Activated naive CD8-positive, alpha-beta T cell treated with anti-CD3 and anti-CD28 coated beads, Interleukin-2, amount 10 ng/mL, durations not matched to agents 7 days and 5 days (primary cell): Measurements from ENCODE around the gene ARMC5. TPM values are rescaled to one million over a fixed set of nuclear protein-coding genes. Genes with fewer than 3 reads are reported as not detected.

Experiments
- ATAC-seq: fragments of 150-1000 bp; cut with Tn5 transposase; one replicate; pipeline ENCODE4 v1.10.0; 2021; ENCODE audit warnings: low read depth, moderate library complexity
- POLR2A ChIA-PET: fragments of 350-600 bp; sonication (Branson Sonifier 250); formaldehyde crosslinking; loops from one replicate; lab custom pipeline; 2021; ENCODE audit warnings: antibody characterized with exemption; lab: Charles Lee
- DNase-seq: peaks from one replicate; pipeline ENCODE4 v3.0.0; 2021
- H3K27ac Mint-ChIP-seq: one replicate; pipeline ENCODE4 v1.8.0; 2022; ENCODE audit warnings: mild to moderate bottlenecking, mixed read lengths
- H3K27me3 Mint-ChIP-seq: one replicate; pipeline ENCODE4 v1.8.0; 2022; ENCODE audit warnings: mild to moderate bottlenecking, moderate library complexity, mixed read lengths
- H3K36me3 Mint-ChIP-seq: one replicate; pipeline ENCODE4 v1.8.0; 2021; ENCODE audit warnings: mild to moderate bottlenecking, mixed read lengths
- H3K4me1 Mint-ChIP-seq: one replicate; pipeline ENCODE4 v1.8.0; 2021; ENCODE audit warnings: mixed read lengths
- H3K4me3 Mint-ChIP-seq: one replicate; pipeline ENCODE4 v1.8.0; 2022; ENCODE audit warnings: mild to moderate bottlenecking, moderate library complexity, mixed read lengths
- H3K9me3 Mint-ChIP-seq: one replicate; pipeline ENCODE4 v1.8.0; 2021; ENCODE audit warnings: mixed read lengths
- total RNA-seq, 2 experiments: library from RNA; stranded (reverse); gene quantifications; one replicate each; pipeline ENCODE4 v1.2.3, GENCODE V29; 2021

The ARMC5 gene
- total RNA-seq, 2 experiments from 2014 or later, result 12.9 to 13.6 TPM

DNA sequence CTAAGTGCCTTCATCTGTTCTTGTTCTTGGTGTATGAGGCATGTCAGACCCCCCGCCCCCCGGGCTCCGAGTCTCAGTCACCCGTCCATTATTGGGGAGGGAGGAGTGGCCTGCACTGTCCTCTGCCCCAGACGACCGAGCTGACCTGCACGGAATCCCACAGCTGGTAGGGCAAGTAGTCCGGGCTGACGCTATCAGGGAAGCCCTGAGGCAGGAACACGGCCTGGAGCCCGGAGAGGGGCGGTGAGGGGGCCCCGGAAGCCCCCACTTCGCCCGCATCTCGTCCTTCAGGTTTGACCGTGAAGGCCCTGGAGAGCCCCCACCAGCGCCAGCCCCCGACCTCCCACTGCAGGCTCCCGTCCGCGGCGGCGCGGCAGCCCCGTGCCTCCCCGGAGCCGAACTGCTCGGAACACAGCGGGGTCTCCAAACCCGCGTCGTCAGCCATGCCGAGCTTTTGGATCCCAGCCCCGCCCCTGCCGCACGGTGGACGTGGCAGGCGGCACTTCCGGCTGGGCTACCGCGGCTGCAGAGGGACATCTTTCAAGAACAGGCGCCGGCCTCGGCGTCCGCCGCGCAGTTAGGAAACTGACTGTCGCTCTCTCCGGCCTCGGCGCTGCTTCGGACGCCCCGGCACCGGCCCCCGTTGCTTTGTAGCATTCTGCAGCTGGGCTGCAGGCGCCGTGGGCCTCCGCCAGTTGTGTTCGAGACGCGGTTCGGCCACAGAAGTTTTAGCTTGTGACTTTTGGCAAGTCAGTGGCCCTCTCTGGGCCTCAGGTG, 48.8 kb downstream of the ARMC5 start, which contains the start of gene RUSF1:
Gene RUSF1, minus strand, starts transcription at position 463 of the 777 bp plus-strand sequence. Its CDS starts 18 bp downstream, at position 445.
- Mint-ChIP-seq H3K9me3 (peaks cover 3% of the 10 kb centered on the region), H3K27me3 (no peaks in the 10 kb centered on the region), H3K27ac (peak within 1 kb of the TSS; percentile 95), H3K4me1 (peaks cover 36% of the 10 kb centered on the region), H3K4me3 (peak within 1 kb of the TSS; percentile 90), H3K36me3 (no peaks in the 10 kb centered on the region)
- DNase-seq (peak; percentile 90), ATAC-seq (peak; percentile 88)
- POLR2A ChIA-PET, result interaction anchor here (0.7 to 2.3 kb wide), 9 partner anchors 10 to 365 kb away, joined by 3 to 16 read pairs (median 5); partner anchors contain the start of genes ARMC5 and ZNF267

DNA sequence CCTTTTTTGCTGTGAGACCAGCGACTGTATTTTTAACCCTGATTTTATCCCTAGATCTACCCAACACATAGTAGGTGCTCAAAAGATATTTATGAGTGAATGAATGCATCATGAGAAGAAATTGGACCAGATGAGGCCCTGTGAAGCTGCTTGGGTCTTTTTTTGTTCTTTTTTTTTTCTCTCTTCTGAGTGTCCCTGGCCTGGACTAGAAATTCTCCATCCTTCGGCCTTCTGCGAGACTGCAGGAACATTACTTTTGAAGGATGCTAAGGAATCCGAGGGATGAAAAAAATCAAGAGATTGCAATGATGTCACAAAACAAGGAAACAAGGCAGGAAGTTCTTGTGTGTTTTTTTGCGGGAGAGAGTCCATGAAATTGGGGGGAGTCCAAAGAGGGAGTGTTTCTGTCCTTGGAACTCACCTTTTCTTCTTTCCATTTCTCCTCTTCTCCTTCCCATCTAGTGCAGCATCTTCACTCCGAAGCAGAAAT, 49.5 kb downstream of the ARMC5 start:
- ATAC-seq (no peak), DNase-seq (no peak)
- Mint-ChIP-seq H3K27ac (peak overlapping the region; percentile 95), H3K4me1 (peaks cover 36% of the 10 kb centered on the region), H3K9me3 (peaks cover 3% of the 10 kb centered on the region), H3K27me3 (no peaks in the 10 kb centered on the region), H3K36me3 (no peaks in the 10 kb centered on the region), H3K4me3 (peak overlapping the region; percentile 90)
- POLR2A ChIA-PET, result interaction anchor here (1.0 to 2.3 kb wide), 8 partner anchors 15 to 365 kb away, joined by 3 to 16 read pairs (median 5); partner anchors contain the start of genes ARMC5 and ZNF267

DNA sequence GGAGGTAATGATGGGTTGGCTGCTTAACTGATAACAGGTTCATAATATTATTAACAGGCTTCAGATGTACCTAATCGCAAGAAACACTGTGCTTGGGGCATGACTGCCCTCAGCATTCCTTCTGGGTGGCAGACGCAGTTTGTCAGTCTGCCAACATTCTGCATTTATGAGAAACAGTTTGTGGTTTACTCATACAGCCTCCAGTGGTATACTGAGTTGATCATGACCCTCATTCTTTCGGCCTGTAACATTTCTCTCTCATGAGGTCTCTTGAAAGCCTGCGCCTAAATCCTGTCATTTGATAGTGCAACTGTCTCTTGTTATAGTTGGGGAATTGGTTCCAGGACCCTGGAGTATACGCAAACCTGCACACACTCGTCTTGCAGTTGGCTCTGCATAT, 53.8 kb downstream of the ARMC5 start:
- Mint-ChIP-seq H3K4me3 (no peak overlapping the region), H3K4me1 (peaks cover 9% of the 10 kb centered on the region), H3K9me3 (peaks cover 9% of the 10 kb centered on the region), H3K27me3 (no peaks in the 10 kb centered on the region), H3K36me3 (no peaks in the 10 kb centered on the region), H3K27ac (no peak overlapping the region)
- no peak for DNase-seq
- ATAC-seq, result no peak
- POLR2A ChIA-PET, result no interaction called here

DNA sequence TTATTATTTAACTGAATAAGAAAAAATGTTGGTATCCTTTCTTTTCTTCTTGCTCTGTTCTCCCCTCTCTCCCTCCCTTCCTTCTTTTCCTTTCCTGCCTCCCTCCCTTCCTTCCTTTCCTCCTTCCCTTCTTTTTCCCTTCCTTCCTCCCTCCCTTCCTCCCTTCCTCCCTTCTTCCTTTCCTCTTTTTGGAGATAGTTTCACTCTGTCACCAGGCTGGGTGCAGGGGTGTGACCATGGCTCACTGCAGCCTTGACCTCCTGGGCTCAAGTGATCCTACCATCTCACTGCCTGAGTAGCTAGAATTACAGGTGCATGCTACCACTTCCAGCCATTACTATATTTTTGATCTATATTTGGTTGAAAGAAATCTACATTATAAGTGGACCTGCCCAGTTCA, 54.6 kb downstream of the ARMC5 start:
- no peaks in the 10 kb centered on the region for H3K36me3 Mint-ChIP-seq
- no peak for ATAC-seq
- peaks cover 6% of the 10 kb centered on the region for H3K4me1 Mint-ChIP-seq
- no peak for DNase-seq
- POLR2A ChIA-PET, result no interaction called here
- H3K27ac Mint-ChIP-seq, result no peak overlapping the region
- H3K27me3 Mint-ChIP-seq, result no peaks in the 10 kb centered on the region
- no peak overlapping the region for H3K4me3 Mint-ChIP-seq
- peaks cover 9% of the 10 kb centered on the region for H3K9me3 Mint-ChIP-seq

Other genes with a start within 250 kb of the ARMC5 start
- gene TRIM72, start 245.4 kb upstream of the ARMC5 start, total RNA-seq, result not detected
- gene PYDC1, start 242.4 kb upstream of the ARMC5 start, total RNA-seq, result not detected
- 1 to 10 TPM; 8.3 to 8.9 TPM for gene ITGAM, start 199.5 kb upstream of the ARMC5 start, total RNA-seq
- 10 to 100 TPM; 26.4 to 26.7 TPM for gene ITGAX, start 104.3 kb upstream of the ARMC5 start, total RNA-seq
- under 1 TPM; 0.09 to 0.28 TPM for gene ITGAD, start 66.2 kb upstream of the ARMC5 start, total RNA-seq
- gene COX6A2, start 31.1 kb upstream of the ARMC5 start, total RNA-seq, result not detected
- gene ZNF843, start 16.7 kb upstream of the ARMC5 start, total RNA-seq, result under 1 TPM; 0.20 to 0.30 TPM
- gene TGFB1I1, start 12.7 kb downstream of the ARMC5 start, total RNA-seq, result 1 to 10 TPM; 1.4 to 1.5 TPM
- 1 to 10 TPM in 1 of 2 experiments, under 1 TPM in 1; 0.53 to 1.0 TPM for gene SLC5A2, start 23.6 kb downstream of the ARMC5 start, total RNA-seq
- 10 to 100 TPM; 53.9 to 60.2 TPM for gene RUSF1, start 48.9 kb downstream of the ARMC5 start, total RNA-seq
- gene AHSP, start 68.4 kb downstream of the ARMC5 start, total RNA-seq, result not detected